OCI-LY1 (cell line): ENCODE measurements around the gene RAPGEF4.

Experiments used
- EZH2 ChIP-seq: fragments of 200-600 bp; sonication (generic), shearing (Covaris generic); IDR thresholded peaks from 2 replicates; pipeline ENCODE4 v1.8.0; 2017; ENCODE audit warnings: borderline replicate concordance, mixed run types, mild to moderate bottlenecking, antibody characterized with exemption, low read length, moderate library complexity, mixed read lengths
- TF ChIP-seq, protein P1 (sequence below): fragments of 200-600 bp; sonication (generic), shearing (Covaris generic); IDR thresholded peaks from 2 replicates; pipeline ENCODE4 v1.5.1; 2017; ENCODE audit warnings: mild to moderate bottlenecking, antibody characterized with exemption, low read length, moderate library complexity, mixed read lengths

DNA sequence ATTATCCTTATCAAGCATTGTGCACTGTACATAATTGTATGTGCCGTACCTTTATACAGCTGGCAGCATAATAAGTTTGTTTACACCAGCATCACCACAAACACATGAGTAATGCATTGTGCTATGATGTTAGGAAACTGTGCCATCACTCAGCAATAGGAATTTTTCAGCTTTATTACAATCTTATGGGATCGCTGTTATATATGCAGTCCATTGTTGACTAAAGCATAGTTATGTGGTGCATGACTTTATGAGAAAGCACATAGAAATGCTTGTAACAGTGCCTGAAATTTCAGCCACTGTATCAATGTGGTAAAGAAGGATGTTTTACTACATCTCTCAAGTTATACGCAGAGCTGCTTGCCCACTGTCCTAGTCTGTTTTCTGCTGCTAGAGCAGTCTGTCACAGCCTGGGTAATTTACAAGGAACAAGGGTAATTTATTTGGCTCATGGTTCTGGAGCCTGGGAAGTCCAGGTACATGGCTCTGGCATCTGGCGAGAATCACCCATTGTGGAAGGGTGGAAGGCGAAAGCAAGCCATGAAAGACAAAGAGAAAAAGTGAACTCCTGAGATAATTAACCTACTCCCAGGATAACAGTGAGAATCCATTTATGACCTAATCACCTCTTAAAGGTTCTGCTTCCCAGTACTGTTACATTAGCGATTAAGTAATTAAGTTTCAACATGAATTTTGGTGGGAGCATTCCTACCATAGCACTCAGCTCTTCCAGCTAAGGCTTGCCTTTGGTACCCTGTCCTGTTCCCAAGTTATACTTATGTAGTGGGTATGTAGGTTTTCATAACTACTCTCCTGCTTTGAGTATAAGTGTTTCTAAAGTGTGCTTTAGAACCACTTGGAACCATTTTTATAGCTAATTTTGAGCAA is 344.6 kb downstream of the RAPGEF4 start:
- TF ChIP-seq, protein P1, sequence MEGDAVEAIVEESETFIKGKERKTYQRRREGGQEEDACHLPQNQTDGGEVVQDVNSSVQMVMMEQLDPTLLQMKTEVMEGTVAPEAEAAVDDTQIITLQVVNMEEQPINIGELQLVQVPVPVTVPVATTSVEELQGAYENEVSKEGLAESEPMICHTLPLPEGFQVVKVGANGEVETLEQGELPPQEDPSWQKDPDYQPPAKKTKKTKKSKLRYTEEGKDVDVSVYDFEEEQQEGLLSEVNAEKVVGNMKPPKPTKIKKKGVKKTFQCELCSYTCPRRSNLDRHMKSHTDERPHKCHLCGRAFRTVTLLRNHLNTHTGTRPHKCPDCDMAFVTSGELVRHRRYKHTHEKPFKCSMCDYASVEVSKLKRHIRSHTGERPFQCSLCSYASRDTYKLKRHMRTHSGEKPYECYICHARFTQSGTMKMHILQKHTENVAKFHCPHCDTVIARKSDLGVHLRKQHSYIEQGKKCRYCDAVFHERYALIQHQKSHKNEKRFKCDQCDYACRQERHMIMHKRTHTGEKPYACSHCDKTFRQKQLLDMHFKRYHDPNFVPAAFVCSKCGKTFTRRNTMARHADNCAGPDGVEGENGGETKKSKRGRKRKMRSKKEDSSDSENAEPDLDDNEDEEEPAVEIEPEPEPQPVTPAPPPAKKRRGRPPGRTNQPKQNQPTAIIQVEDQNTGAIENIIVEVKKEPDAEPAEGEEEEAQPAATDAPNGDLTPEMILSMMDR: no peak
- TF ChIP-seq EZH2: no peak
